ENCODE measurements around the gene RETREG3. TPM values are rescaled to one million over a fixed set of nuclear protein-coding genes. Genes with fewer than 3 reads are reported as not detected.

Gene RETREG3
- total and polyA plus RNA-seq, 4 donors = 16.1 to 62.7 (median 44.5) TPM

DNA sequence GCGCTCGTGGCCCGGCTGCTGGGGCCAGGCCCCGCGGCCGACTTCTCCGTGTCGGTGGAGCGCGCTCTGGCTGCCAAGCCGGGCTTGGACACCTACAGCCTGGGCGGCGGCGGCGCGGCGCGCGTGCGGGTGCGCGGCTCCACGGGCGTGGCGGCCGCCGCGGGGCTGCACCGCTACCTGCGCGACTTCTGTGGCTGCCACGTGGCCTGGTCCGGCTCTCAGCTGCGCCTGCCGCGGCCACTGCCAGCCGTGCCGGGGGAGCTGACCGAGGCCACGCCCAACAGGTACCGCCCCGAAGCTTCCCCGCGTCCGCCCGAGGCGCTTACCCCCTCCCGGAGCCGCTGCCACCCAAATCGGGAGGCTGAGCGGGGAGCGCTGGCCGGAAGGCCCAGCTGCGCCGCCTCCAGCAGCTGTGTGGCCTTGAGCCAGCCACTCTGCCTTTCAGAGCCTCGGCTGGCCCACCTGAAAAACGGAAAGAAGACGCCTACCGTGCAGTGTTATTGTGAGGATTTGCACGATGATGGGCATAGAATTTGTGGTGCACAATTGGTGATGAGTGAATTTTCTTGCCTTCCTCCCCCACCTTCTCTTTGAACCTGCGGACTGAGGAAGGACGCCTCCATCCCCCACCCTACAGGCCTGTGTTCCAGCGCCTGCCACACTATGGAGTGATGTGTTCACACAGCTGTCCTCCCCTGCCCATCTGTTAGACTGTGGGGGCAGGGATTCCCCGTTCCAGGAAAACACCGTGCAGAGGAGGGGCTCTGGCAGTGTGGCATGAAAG is 72.6 kb downstream of the RETREG3 start:
- H3K4me1 ChIP-seq (ENCODE audit: control insufficient read depth in 5 of 5, insufficient read depth in 5 of 5, low read length in 5 of 5) = peaks cover 0 to 21% (median 5%) of the 10 kb centered on the region in 5 donors
- TF ChIP-seq, protein P1, sequence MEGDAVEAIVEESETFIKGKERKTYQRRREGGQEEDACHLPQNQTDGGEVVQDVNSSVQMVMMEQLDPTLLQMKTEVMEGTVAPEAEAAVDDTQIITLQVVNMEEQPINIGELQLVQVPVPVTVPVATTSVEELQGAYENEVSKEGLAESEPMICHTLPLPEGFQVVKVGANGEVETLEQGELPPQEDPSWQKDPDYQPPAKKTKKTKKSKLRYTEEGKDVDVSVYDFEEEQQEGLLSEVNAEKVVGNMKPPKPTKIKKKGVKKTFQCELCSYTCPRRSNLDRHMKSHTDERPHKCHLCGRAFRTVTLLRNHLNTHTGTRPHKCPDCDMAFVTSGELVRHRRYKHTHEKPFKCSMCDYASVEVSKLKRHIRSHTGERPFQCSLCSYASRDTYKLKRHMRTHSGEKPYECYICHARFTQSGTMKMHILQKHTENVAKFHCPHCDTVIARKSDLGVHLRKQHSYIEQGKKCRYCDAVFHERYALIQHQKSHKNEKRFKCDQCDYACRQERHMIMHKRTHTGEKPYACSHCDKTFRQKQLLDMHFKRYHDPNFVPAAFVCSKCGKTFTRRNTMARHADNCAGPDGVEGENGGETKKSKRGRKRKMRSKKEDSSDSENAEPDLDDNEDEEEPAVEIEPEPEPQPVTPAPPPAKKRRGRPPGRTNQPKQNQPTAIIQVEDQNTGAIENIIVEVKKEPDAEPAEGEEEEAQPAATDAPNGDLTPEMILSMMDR (IDR thresholded peaks at IDR 0.05; ENCODE audit: control extremely low read depth, extremely low read depth) = no peak
- peak; percentile 64 for ATAC-seq (ENCODE audit: insufficient read depth, low FRiP score)

GRCh38 chr17:42536048-42536371 is 73.2 kb downstream of the RETREG3 start, which contains the start of gene NAGLU:
TSS of gene NAGLU (plus strand) at chr17:42536241. CDS start at chr17:42536273, 32 bp downstream.
- peak within 1 kb of the TSS in 1 of 2 donors; percentile 67 for H3K9ac ChIP-seq (ENCODE audit: insufficient read depth in 1 of 2, low read length in 2 of 2)
- TF ChIP-seq, protein P1 (IDR thresholded peaks at IDR 0.05; ENCODE audit: control extremely low read depth, extremely low read depth) = no peak
- H3K27ac ChIP-seq (ENCODE audit: low read depth in 1 of 2, low read length in 1 of 2) = peak within 1 kb of the TSS; percentile 88 to 98
- H3K36me3 ChIP-seq (ENCODE audit: control insufficient read depth in 4 of 4, insufficient read depth in 4 of 4, low read length in 4 of 4) = peaks cover 3 to 20% (median 5%) of the 10 kb centered on the region in 4 donors
- no peaks in the 10 kb centered on the region for H3K27me3 ChIP-seq (ENCODE audit: control insufficient read depth in 3 of 3, insufficient read depth in 3 of 3, low read length in 2 of 3)
- peak; percentile 87 for ATAC-seq (ENCODE audit: insufficient read depth, low FRiP score)
- peaks cover 0 to 26% (median 5%) of the 10 kb centered on the region in 5 donors for H3K4me1 ChIP-seq (ENCODE audit: control insufficient read depth in 5 of 5, insufficient read depth in 5 of 5, low read length in 5 of 5)
- H3K4me3 ChIP-seq = peak within 1 kb of the TSS; percentile 83
- peak; percentile 94 to 96 (median 94) for DNase-seq
- no peaks in the 10 kb centered on the region for H3K9me3 ChIP-seq (ENCODE audit: control insufficient read depth in 4 of 4, insufficient read depth in 3 of 4, low read length in 3 of 4)
- 0 to 1% methylated on average over 27 to 40 of the region's 40 CpGs for WGBS, 2 donors

More for the DNA sequence above, 72.6 kb downstream of the RETREG3 start:
- Histone ChIP-seq H3K9me3 (ENCODE audit: control insufficient read depth in 4 of 4, insufficient read depth in 3 of 4, low read length in 3 of 4) (no peaks in the 10 kb centered on the region), H3K27ac (ENCODE audit: low read depth in 1 of 2, low read length in 1 of 2) (peak overlapping the region; percentile 88 to 98), H3K9ac (ENCODE audit: insufficient read depth in 1 of 2, low read length in 2 of 2) (no peak overlapping the region), H3K4me3 (peak overlapping the region; percentile 83), H3K27me3 (ENCODE audit: control insufficient read depth in 3 of 3, insufficient read depth in 3 of 3, low read length in 2 of 3) (no peaks in the 10 kb centered on the region), H3K36me3 (ENCODE audit: control insufficient read depth in 4 of 4, insufficient read depth in 4 of 4, low read length in 4 of 4) (peaks cover 3 to 25% (median 5%) of the 10 kb centered on the region in 4 donors)
- 1% methylated on average over 45 to 65 of the region's 65 CpGs for WGBS, 2 donors
- DNase-seq = peak; percentile 77 to 89 (median 83)

GRCh38 chr17:42535155-42536047 is 73.8 kb downstream of the RETREG3 start:
- H3K9me3 ChIP-seq (ENCODE audit: control insufficient read depth in 4 of 4, insufficient read depth in 3 of 4, low read length in 3 of 4) = no peaks in the 10 kb centered on the region
- H3K4me1 ChIP-seq (ENCODE audit: control insufficient read depth in 5 of 5, insufficient read depth in 5 of 5, low read length in 5 of 5) = peaks cover 0 to 28% (median 5%) of the 10 kb centered on the region in 5 donors
- peak overlapping the region; percentile 42 for H3K4me3 ChIP-seq
- ATAC-seq (ENCODE audit: insufficient read depth, low FRiP score) = peak; percentile 7
- H3K27ac ChIP-seq (ENCODE audit: low read depth in 1 of 2, low read length in 1 of 2) = peak overlapping the region; percentile 88 to 98
- no peak for DNase-seq
- H3K36me3 ChIP-seq (ENCODE audit: control insufficient read depth in 4 of 4, insufficient read depth in 4 of 4, low read length in 4 of 4) = peaks cover 3 to 16% (median 5%) of the 10 kb centered on the region in 4 donors
- WGBS, 2 donors = 44 to 46% methylated on average over 26 of the region's 26 CpGs
- H3K9ac ChIP-seq (ENCODE audit: insufficient read depth in 1 of 2, low read length in 2 of 2) = peak overlapping the region in 1 of 2 donors; percentile 67
- H3K27me3 ChIP-seq (ENCODE audit: control insufficient read depth in 3 of 3, insufficient read depth in 3 of 3, low read length in 2 of 3) = no peaks in the 10 kb centered on the region
- TF ChIP-seq, protein P1 (IDR thresholded peaks at IDR 0.05; ENCODE audit: control extremely low read depth, extremely low read depth) = no peak
